Endothelial cell (in vitro differentiated cells): ENCODE measurements around the gene C3orf18. TPM values are rescaled to one million over a fixed set of nuclear protein-coding genes. Genes with fewer than 3 reads are reported as not detected.

Experiments
- DNase-seq: peaks from one replicate; pipeline ENCODE4 v3.0.0; 2021; ENCODE audit warnings: low spot score
- H3K27ac Mint-ChIP-seq: one replicate; pipeline ENCODE4 v1.8.0; 2021; ENCODE audit warnings: mixed read lengths, inconsistent platforms; ENCODE audit not compliant: unreplicated experiment
- H3K27me3 Mint-ChIP-seq: one replicate; pipeline ENCODE4 v1.8.0; 2021; ENCODE audit warnings: mild to moderate bottlenecking, moderate library complexity, mixed read lengths, inconsistent platforms; ENCODE audit not compliant: unreplicated experiment
- H3K36me3 Mint-ChIP-seq: one replicate; pipeline ENCODE4 v1.8.0; 2021; ENCODE audit warnings: mild to moderate bottlenecking, low read depth, mixed read lengths, inconsistent platforms; ENCODE audit not compliant: unreplicated experiment
- H3K4me1 Mint-ChIP-seq: one replicate; pipeline ENCODE4 v1.8.0; 2021; ENCODE audit warnings: mild to moderate bottlenecking, mixed read lengths, inconsistent platforms; ENCODE audit not compliant: unreplicated experiment
- H3K4me3 Mint-ChIP-seq: one replicate; pipeline ENCODE4 v1.8.0; 2021; ENCODE audit warnings: mild to moderate bottlenecking, mixed read lengths, inconsistent platforms; ENCODE audit not compliant: unreplicated experiment
- H3K9me3 Mint-ChIP-seq: one replicate; pipeline ENCODE4 v1.8.0; 2021; ENCODE audit warnings: mixed read lengths, inconsistent platforms; ENCODE audit not compliant: unreplicated experiment
- CTCF ChIP-seq: fragments of 200-600 bp; sonication (generic); IDR thresholded peaks from one replicate; pipeline ENCODE4 v1.5.0; 2021; ENCODE audit warnings: antibody characterized with exemption; ENCODE audit not compliant: unreplicated experiment
- total RNA-seq: library from RNA; stranded (reverse); fragmentation: NEBNext Ultra II Directional; extraction: Animal tissue kit (Norgen Biotek cat#: 25700); gene quantifications from one replicate; pipeline ENCODE4 v1.2.1, GENCODE V29; 2021; ENCODE audit not compliant: unreplicated experiment

The C3orf18 gene
- total RNA-seq, 1 donor from 2014 or later = 4.0 TPM

GRCh38 chr3:50573566-50574443, 6.3 kb upstream of the C3orf18 start:
- Mint-ChIP-seq H3K4me3 (no peak overlapping the region), H3K9me3 (no peaks in the 10 kb centered on the region), H3K36me3 (peaks cover 11% of the 10 kb centered on the region), H3K27me3 (peaks cover 7% of the 10 kb centered on the region), H3K4me1 (peaks cover 16% of the 10 kb centered on the region), H3K27ac (no peak overlapping the region)
- no peak for DNase-seq
- no peak for TF ChIP-seq CTCF

- no peak overlapping the region for H3K27ac Mint-ChIP-seq
- peaks cover 11% of the 10 kb centered on the region for H3K36me3 Mint-ChIP-seq
- no peak for DNase-seq
- H3K4me3 Mint-ChIP-seq = no peak overlapping the region
- peaks cover 16% of the 10 kb centered on the region for H3K4me1 Mint-ChIP-seq
- H3K9me3 Mint-ChIP-seq = no peaks in the 10 kb centered on the region
- TF ChIP-seq CTCF = no peak
- peaks cover 11% of the 10 kb centered on the region for H3K27me3 Mint-ChIP-seq
Observed at GRCh38 chr3:50572801-50573371, 5.3 kb upstream of the C3orf18 start.

GRCh38 chr3:50572158-50572557, 4.6 kb upstream of the C3orf18 start:
- Mint-ChIP-seq H3K4me1 (peaks cover 18% of the 10 kb centered on the region), H3K9me3 (no peaks in the 10 kb centered on the region), H3K4me3 (no peak overlapping the region), H3K27ac (no peak overlapping the region), H3K27me3 (peaks cover 11% of the 10 kb centered on the region), H3K36me3 (peaks cover 11% of the 10 kb centered on the region)
- peak; percentile 79 for DNase-seq
- peak; percentile 74 for TF ChIP-seq CTCF

GRCh38 chr3:50571486-50571885, 3.9 kb upstream of the C3orf18 start:
- no peak overlapping the region for H3K4me3 Mint-ChIP-seq
- H3K4me1 Mint-ChIP-seq = peaks cover 18% of the 10 kb centered on the region
- DNase-seq = no peak
- H3K36me3 Mint-ChIP-seq = peaks cover 11% of the 10 kb centered on the region
- H3K27me3 Mint-ChIP-seq = peaks cover 11% of the 10 kb centered on the region
- no peaks in the 10 kb centered on the region for H3K9me3 Mint-ChIP-seq
- no peak for TF ChIP-seq CTCF
- no peak overlapping the region for H3K27ac Mint-ChIP-seq
